HG02678 (cell line): Measurements from ENCODE around the gene KLHL6.
"Not testable (repeated sequence)": the region's sequence is repeated elsewhere in the genome, so short reads cannot be mapped to it uniquely, and the experiment has no call there.

Experiments
- ATAC-seq: cut with Tn5 transposase; IDR thresholded peaks from one replicate; pipeline ENCODE4 v1.9.1; 2021; ENCODE audit warnings: mild to moderate bottlenecking, moderate library complexity; ENCODE audit not compliant: unreplicated experiment

Gene KLHL6

GRCh38 chr3:183488343-183488742 is 67.2 kb downstream of the KLHL6 start:
- no peak for ATAC-seq

- ATAC-seq, result no peak
Measured at GRCh38 chr3:183487896-183488295, 67.6 kb downstream of the KLHL6 start.

GRCh38 chr3:183487016-183487415 is 68.5 kb downstream of the KLHL6 start:
- no peak for ATAC-seq

GRCh38 chr3:183486472-183486871 is 69.0 kb downstream of the KLHL6 start:
- ATAC-seq, result no peak

- no peak for ATAC-seq
Measured at GRCh38 chr3:183485585-183485984, 69.9 kb downstream of the KLHL6 start.

GRCh38 chr3:183485093-183485492 is 70.4 kb downstream of the KLHL6 start:
- ATAC-seq, result no peak

GRCh38 chr3:183484431-183485075 is 71.0 kb downstream of the KLHL6 start:
- ATAC-seq, result no peak

GRCh38 chr3:183481582-183481981 is 73.9 kb downstream of the KLHL6 start:
- no peak for ATAC-seq

- ATAC-seq, result no peak
Measured at GRCh38 chr3:183478501-183478900, 77.0 kb downstream of the KLHL6 start.

GRCh38 chr3:183477801-183478456 is 77.6 kb downstream of the KLHL6 start:
- ATAC-seq, result no peak

- not testable (repeated sequence) for ATAC-seq
Measured at GRCh38 chr3:183475764-183476162, 79.7 kb downstream of the KLHL6 start.

- no peak for ATAC-seq
Measured at GRCh38 chr3:183475016-183475763, 80.3 kb downstream of the KLHL6 start.

- no peak for ATAC-seq
Measured at GRCh38 chr3:183473969-183474368, 81.5 kb downstream of the KLHL6 start.

GRCh38 chr3:183472155-183472554 is 83.4 kb downstream of the KLHL6 start:
- no peak for ATAC-seq

GRCh38 chr3:183468424-183468823 is 87.1 kb downstream of the KLHL6 start:
- no peak for ATAC-seq

GRCh38 chr3:183466575-183466974 is 88.9 kb downstream of the KLHL6 start:
- ATAC-seq, result no peak

GRCh38 chr3:183465710-183466109 is 89.8 kb downstream of the KLHL6 start:
- ATAC-seq, result not testable (repeated sequence)

- no peak for ATAC-seq
Measured at GRCh38 chr3:183464480-183464879, 91.0 kb downstream of the KLHL6 start.

- ATAC-seq, result no peak
Measured at GRCh38 chr3:183460081-183461055, 95.1 kb downstream of the KLHL6 start.

- no peak for ATAC-seq
Measured at GRCh38 chr3:183455089-183455488, 100.4 kb downstream of the KLHL6 start.

GRCh38 chr3:183454064-183454463 is 101.4 kb downstream of the KLHL6 start:
- no peak for ATAC-seq
